HEK293T (cell line): ENCODE data around the gene MYBPH.

ENCODE experiments used
- CTCF ChIA-PET: fragments of 350-600 bp; formaldehyde crosslinking; extraction: SDS; loops from one replicate; lab custom pipeline; 2021; ENCODE audit warnings: antibody characterized with exemption, inconsistent platforms; lab: Yijun Ruan, JAX
- POLR2A ChIA-PET: fragments of 350-600 bp; formaldehyde crosslinking; extraction: SDS; loops from one replicate; lab custom pipeline; 2020; ENCODE audit warnings: antibody characterized with exemption, inconsistent platforms; lab: Yijun Ruan, JAX
- DNase-seq: peaks from one replicate; pipeline ENCODE4 v3.0.0; 2012; ENCODE audit warnings: mixed read lengths; ENCODE audit errors: extremely low spot score
- ARNT ChIP-seq: fragments of 450-650 bp; IDR thresholded peaks from 2 replicates; pipeline ENCODE4 v1.6.1; 2017; ENCODE audit warnings: mild to moderate bottlenecking
- BHLHE40 ChIP-seq: fragments of 450-650 bp; IDR thresholded peaks from 2 replicates; pipeline ENCODE4 v1.6.1; 2016; ENCODE audit warnings: mild to moderate bottlenecking, moderate library complexity, borderline replicate concordance
- CTBP1 ChIP-seq: fragments of 450-650 bp; IDR thresholded peaks from 2 replicates; pipeline ENCODE4 v1.6.1; 2016; ENCODE audit warnings: borderline replicate concordance
- ELF4 ChIP-seq: fragments of 450-650 bp; IDR thresholded peaks from 2 replicates; pipeline ENCODE4 v1.6.1; 2017; ENCODE audit warnings: antibody characterized with exemption
- FOXA1 ChIP-seq: fragments of 450-650 bp; IDR thresholded peaks from 2 replicates; pipeline ENCODE4 v1.6.1; 2016; ENCODE audit warnings: mild to moderate bottlenecking
- FOXK2 ChIP-seq: fragments of 450-650 bp; IDR thresholded peaks from 2 replicates; pipeline ENCODE4 v1.6.1; 2016; ENCODE audit warnings: mild to moderate bottlenecking
- FOXM1 ChIP-seq: fragments of 450-650 bp; IDR thresholded peaks from 2 replicates; pipeline ENCODE4 v1.6.1; 2017; ENCODE audit warnings: mild to moderate bottlenecking, borderline replicate concordance
- HDGF ChIP-seq: fragments of 450-650 bp; IDR thresholded peaks from 2 replicates; pipeline ENCODE4 v1.6.1; 2017; ENCODE audit warnings: antibody characterized with exemption, borderline replicate concordance
- L3MBTL2 ChIP-seq: fragments of 450-650 bp; conservative IDR thresholded peaks from 2 replicates; pipeline ENCODE4 v1.6.1; 2016; ENCODE audit warnings: mild to moderate bottlenecking
- LEF1 ChIP-seq: fragments of 450-650 bp; IDR thresholded peaks from 2 replicates; pipeline ENCODE4 v1.6.1; 2017; ENCODE audit warnings: mild to moderate bottlenecking, borderline replicate concordance
- NFRKB ChIP-seq: fragments of 450-650 bp; IDR thresholded peaks from 2 replicates; pipeline ENCODE4 v1.6.1; 2016; ENCODE audit warnings: mild to moderate bottlenecking, moderate library complexity
- SP1 ChIP-seq: fragments of 450-650 bp; IDR thresholded peaks from 2 replicates; pipeline ENCODE4 v1.6.1; 2017
- SUZ12 ChIP-seq: fragments of 450-650 bp; IDR thresholded peaks from 2 replicates; pipeline ENCODE4 v1.6.1; 2016; ENCODE audit warnings: mild to moderate bottlenecking
- TARDBP ChIP-seq: fragments of 450-650 bp; IDR thresholded peaks from 2 replicates; pipeline ENCODE4 v1.6.1; 2016
- ZNF384 ChIP-seq: fragments of 450-650 bp; IDR thresholded peaks from 2 replicates; pipeline ENCODE4 v1.6.1; 2016
- TF ChIP-seq, protein P1 (sequence below): fragments of 450-650 bp; IDR thresholded peaks from 2 replicates; pipeline ENCODE4 v1.6.1; 2016

Gene MYBPH

DNA sequence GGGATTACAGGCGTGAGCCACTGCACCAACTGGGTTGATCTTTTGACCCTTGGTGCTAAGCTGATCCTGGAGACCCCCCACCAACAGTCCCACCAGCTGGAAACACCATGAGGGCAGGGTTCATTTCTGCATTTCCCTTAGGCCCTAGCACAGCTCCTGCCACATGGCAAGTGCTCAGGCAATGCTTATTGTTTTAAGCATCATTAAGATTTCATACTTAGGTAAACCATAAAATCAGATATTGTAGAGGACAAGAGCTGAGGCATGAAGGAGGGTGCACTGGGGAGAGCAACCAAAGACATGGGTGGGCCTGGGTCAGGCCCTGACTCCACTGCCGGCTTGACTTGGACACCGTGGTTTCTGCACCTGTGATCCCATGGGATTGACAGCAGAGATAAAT, 36.2 kb upstream of the MYBPH start:
- DNase-seq = no peak
- POLR2A ChIA-PET = no interaction called here

DNA sequence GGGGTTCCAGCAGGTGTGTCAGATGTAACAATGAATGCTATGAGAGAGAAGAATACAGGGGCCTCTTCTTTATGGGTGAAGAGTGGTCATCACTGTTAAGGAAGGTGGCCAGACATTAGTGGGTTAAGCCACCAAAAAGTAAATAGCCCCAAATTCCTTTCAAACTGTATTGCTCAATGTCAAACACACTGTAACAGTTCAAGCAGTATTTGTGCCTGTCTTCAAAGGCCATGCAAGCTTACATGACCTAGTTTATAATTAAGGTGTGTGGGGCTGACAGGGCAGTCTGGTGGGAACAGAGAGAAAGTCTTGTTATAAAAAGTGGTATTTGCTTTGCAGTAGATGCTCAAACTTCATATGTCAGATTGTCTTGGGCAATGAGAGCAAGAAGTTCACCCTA, 35.4 kb upstream of the MYBPH start:
- DNase-seq = no peak
- no peak for TF ChIP-seq NFRKB
- TF ChIP-seq FOXA1 = no peak
- TF ChIP-seq ELF4 = no peak
- no peak for TF ChIP-seq SP1
- TF ChIP-seq L3MBTL2 = no peak
- no peak for TF ChIP-seq TARDBP
- no peak for TF ChIP-seq FOXK2
- no peak for TF ChIP-seq BHLHE40
- ChIA-PET CTCF (interaction anchor here (2.3 kb wide), 1 partner anchor 93 kb away, joined by 6 read pairs; no protein-coding TSS in a partner anchor), POLR2A (no interaction called here)

More for the DNA sequence above, 36.2 kb upstream of the MYBPH start:
- CTCF ChIA-PET = interaction anchor here (2.3 kb wide), 1 partner anchor 94 kb away, joined by 6 read pairs; no protein-coding TSS in a partner anchor
- no peak for TF ChIP-seq SUZ12
- no peak for TF ChIP-seq L3MBTL2
- no peak for TF ChIP-seq SP1
- no peak for TF ChIP-seq ZNF384
- TF ChIP-seq, protein P1, sequence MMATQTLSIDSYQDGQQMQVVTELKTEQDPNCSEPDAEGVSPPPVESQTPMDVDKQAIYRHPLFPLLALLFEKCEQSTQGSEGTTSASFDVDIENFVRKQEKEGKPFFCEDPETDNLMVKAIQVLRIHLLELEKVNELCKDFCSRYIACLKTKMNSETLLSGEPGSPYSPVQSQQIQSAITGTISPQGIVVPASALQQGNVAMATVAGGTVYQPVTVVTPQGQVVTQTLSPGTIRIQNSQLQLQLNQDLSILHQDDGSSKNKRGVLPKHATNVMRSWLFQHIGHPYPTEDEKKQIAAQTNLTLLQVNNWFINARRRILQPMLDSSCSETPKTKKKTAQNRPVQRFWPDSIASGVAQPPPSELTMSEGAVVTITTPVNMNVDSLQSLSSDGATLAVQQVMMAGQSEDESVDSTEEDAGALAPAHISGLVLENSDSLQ = no peak
- TF ChIP-seq LEF1 = no peak

DNA sequence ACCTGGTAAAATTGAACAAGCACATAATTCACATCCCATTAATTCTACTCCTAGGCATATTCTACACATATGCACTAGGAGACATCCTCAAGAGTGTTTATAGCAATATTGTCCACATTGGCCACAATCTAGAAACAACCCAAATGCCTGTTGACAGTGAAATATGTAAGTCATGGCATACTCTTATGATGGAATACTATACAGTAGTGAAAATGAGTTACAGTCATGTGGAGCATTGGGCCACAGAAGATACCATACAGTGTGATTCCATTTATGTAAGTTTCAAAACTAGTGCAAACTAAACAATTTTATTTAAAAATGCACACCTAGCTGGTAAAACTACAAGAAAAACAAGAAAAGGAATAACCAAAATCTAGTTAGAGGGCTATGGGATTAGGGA, 34.7 kb upstream of the MYBPH start:
- CTCF ChIA-PET = interaction anchor here (0.6 kb wide), 1 partner anchor 14 kb away, joined by 6 read pairs; no protein-coding TSS in a partner anchor
- TF ChIP-seq, protein P1 = no peak
- TF ChIP-seq FOXK2 (no peak), HDGF (no peak), FOXA1 (no peak), TARDBP (no peak), L3MBTL2 (no peak), LEF1 (no peak), ELF4 (no peak), SUZ12 (no peak), FOXM1 (no peak), NFRKB (no peak), SP1 (no peak), BHLHE40 (no peak), ZNF384 (no peak), CTBP1 (no peak)
- POLR2A ChIA-PET = no interaction called here
- no peak for DNase-seq

DNA sequence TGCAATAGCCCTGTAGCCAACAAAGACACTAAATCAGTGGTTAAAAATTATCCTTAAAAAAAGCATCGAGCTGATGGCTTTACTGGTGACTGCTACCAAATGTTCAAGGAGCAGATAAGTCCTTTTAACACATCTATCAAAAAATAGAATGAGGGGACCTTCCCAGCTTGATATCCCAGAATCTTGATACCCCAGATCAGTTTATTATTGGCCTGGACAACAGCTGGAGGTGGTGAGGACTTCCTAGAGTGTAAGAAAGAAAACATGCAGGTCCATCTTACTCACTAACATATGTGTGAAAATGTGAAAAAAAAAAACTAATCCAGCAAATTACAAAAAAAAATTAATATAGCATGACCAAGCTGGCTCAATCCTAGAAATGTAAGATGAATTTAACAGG, 32.6 kb upstream of the MYBPH start:
- no peak for DNase-seq
- ChIA-PET POLR2A (no interaction called here), CTCF (no interaction called here)
- TF ChIP-seq LEF1 (no peak), BHLHE40 (no peak), FOXA1 (no peak), SP1 (no peak), L3MBTL2 (no peak), ELF4 (no peak), FOXK2 (no peak), HDGF (no peak), TARDBP (no peak), NFRKB (no peak), ARNT (no peak), SUZ12 (no peak), ZNF384 (no peak), FOXM1 (no peak), CTBP1 (no peak)
- TF ChIP-seq, protein P1 = no peak

DNA sequence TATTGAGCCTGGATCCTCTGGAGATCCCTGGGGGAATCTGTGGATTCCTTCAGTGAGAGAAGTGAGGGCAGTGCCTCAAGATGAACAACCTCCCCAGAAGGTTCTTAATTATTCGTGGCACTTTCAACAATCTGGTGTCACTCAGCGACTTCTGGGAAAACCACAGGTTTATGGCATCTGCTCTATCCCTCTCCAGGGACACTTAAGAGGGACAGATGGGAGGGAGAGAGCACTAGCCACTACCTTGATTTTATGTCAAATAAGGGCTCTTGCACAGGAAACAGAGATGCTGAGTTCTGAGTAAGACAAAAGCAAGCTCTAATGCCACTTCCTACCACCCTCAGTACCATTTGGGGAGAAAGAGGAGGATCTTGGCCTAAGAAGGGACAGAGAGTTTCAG, 32.1 kb upstream of the MYBPH start:
- POLR2A ChIA-PET = no interaction called here
- DNase-seq = no peak
- CTCF ChIA-PET = no interaction called here
- TF ChIP-seq, protein P1 = no peak
- TF ChIP-seq ELF4 (no peak), L3MBTL2 (no peak), FOXA1 (no peak), NFRKB (no peak)

DNA sequence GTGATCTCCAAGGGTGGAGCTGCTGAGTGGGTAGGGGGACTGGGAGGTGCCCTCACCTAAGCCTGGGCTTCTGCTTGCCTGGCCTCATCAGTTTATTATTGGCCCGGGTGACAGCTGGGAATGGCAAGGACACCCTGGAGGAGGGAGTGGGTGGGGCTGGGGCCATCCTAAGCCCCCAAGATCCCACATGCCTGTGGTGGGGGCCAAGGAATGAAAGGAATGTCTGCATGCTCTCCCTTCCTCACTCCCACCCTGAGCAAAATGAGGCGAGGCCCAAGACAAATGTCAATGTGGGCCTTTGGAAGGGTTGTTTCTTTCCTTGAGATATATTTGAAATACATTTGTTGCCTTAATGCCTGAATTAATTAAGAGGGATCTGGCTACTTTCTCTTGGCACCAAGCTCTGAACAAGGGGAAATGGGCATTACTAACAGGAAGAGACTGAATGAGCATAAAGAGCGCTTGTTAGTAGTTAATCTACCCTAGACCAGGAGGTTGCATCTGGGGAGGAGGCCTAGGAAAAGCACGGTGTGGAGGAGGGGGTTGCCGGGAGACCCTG, 30.6 kb upstream of the MYBPH start:
- POLR2A ChIA-PET = interaction anchor here (1.4 kb wide), 1 partner anchor 9 kb away, joined by 3 read pairs; no protein-coding TSS in a partner anchor
- CTCF ChIA-PET = interaction anchor here (0.6 kb wide), 1 partner anchor 89 kb away, joined by 4 read pairs; no protein-coding TSS in a partner anchor
- no peak for DNase-seq
- TF ChIP-seq LEF1 = no peak
- TF ChIP-seq SUZ12 = no peak
- no peak for TF ChIP-seq FOXA1
- no peak for TF ChIP-seq FOXK2
- TF ChIP-seq TARDBP = no peak
- no peak for TF ChIP-seq L3MBTL2
- TF ChIP-seq HDGF = no peak
- TF ChIP-seq ARNT = no peak
- no peak for TF ChIP-seq SP1
- no peak for TF ChIP-seq ELF4
- TF ChIP-seq NFRKB = no peak
- TF ChIP-seq, protein P1 = no peak
- TF ChIP-seq BHLHE40 = no peak
- TF ChIP-seq CTBP1 = no peak
- no peak for TF ChIP-seq FOXM1
